OCI-LY3 (cell line): ENCODE measurements around the gene PACSIN2.

Source experiments
- CTCF ChIP-seq: fragments of 200-600, 300-600 bp; sonication (generic); IDR thresholded peaks from 2 replicates; pipeline ENCODE4 v1.5.1; 2014; ENCODE audit warnings: antibody characterized with exemption, low read length, low read depth
- EZH2phosphoT487 ChIP-seq: fragments of 200-600 bp; shearing (Covaris generic); IDR thresholded peaks from 2 replicates; pipeline ENCODE4 v1.6.1; 2018; ENCODE audit warnings: antibody characterized with exemption, mixed run types, low read depth

- TF ChIP-seq CTCF = no peak
- no peak for TF ChIP-seq EZH2phosphoT487
Measured at GRCh38 chr22:42957544-42957943, 57.4 kb downstream of the PACSIN2 start.
